K562 (cell line): Measurements from ENCODE around the gene ZFTA.

Experiments used
- ATF7 ChIP-seq: fragments of 450-650 bp; IDR thresholded peaks from 2 replicates; pipeline ENCODE4 v1.7.1; 2014; ENCODE audit warnings: mild to moderate bottlenecking, moderate library complexity
- CTCF ChIP-seq, 3 experiments: IDR thresholded peaks in 2 of 3; conservative IDR thresholded peaks in 1 of 3; 2 replicates each; pipeline ENCODE4 v1.5.1; 2011 to 2012; ENCODE audit warnings: low read length in 3 of 3, mild to moderate bottlenecking in 3 of 3, control low read depth in 2 of 3, improper control_type of control experiment in 1 of 3, inconsistent platforms in 1 of 3, low read depth in 1 of 3, mixed read lengths in 1 of 3, moderate library complexity in 1 of 3; ENCODE audit not compliant: insufficient read depth in 2 of 3
- EHMT2 ChIP-seq: fragments of 450-650 bp; IDR thresholded peaks from 2 replicates; pipeline ENCODE4 v1.6.1; 2018; ENCODE audit warnings: antibody characterized with exemption
- EZH2 ChIP-seq: IDR thresholded peaks from 2 replicates; pipeline ENCODE4 v1.6.1; 2012; ENCODE audit warnings: low read depth, mild to moderate bottlenecking, inconsistent platforms, low read length, borderline replicate concordance
- RAD51 ChIP-seq: fragments of 450-650 bp; IDR thresholded peaks from 2 replicates; pipeline ENCODE4 v1.7.1; 2016; ENCODE audit warnings: low read depth, mild to moderate bottlenecking, borderline replicate concordance
- SREBF2 ChIP-seq: sonication (generic); formaldehyde crosslinking; IDR thresholded peaks from 2 replicates; pipeline ENCODE4 v1.4.0; 2020; ENCODE audit warnings: mild to moderate bottlenecking, missing genetic modification reagents
- THRB ChIP-seq: fragments of 450-650 bp; formaldehyde crosslinking; conservative IDR thresholded peaks from 2 replicates; pipeline ENCODE4 v1.4.0; 2022; ENCODE audit warnings: mild to moderate bottlenecking, missing genetic modification characterization
- ZNF384 ChIP-seq: IDR thresholded peaks from 2 replicates; pipeline ENCODE4 v1.6.1; 2012; ENCODE audit warnings: low read depth, low read length, improper control_type of control experiment

- no peak for TF ChIP-seq ATF7
- TF ChIP-seq ZNF384 = no peak
- TF ChIP-seq THRB (CRISPR knock-in tag) = no peak
- no peak for TF ChIP-seq EHMT2
- no peak for TF ChIP-seq SREBF2 (CRISPR knock-in tag)
- no peak for TF ChIP-seq CTCF (IDR thresholded peaks at IDR 0.05 in 2 of 3, conservative IDR thresholded peaks at IDR 0.05 in 1 of 3; ENCODE audit: insufficient read depth in 2 of 3, low read depth in 1 of 3, low read length in 3 of 3)
- no peak for TF ChIP-seq RAD51
- TF ChIP-seq EZH2 = no peak
These were observed 10.5 kb upstream of the ZFTA start for GRCh38 chr11:63779039-63779438.
